Upper lobe of right lung (tissue), 1 donor: ENCODE data around the gene ERVW-1. TPM values are rescaled to one million over a fixed set of nuclear protein-coding genes. Genes with fewer than 3 reads are reported as not detected.

Source experiments
- ATAC-seq: fragments of 200-7000 bp; cut with Tn5 transposase; one replicate; pipeline ENCODE4 v1.9.1; 2020; ENCODE audit warnings: mild to moderate bottlenecking, moderate library complexity
- DNase-seq: peaks from one replicate; pipeline ENCODE4 v3.0.0-alpha.2; 2020
- H3K27ac ChIP-seq: fragments of 200-600 bp; one replicate; pipeline ENCODE4 v1.8.0; 2022
- H3K27me3 ChIP-seq: fragments of 200-600 bp; one replicate; pipeline ENCODE4 v1.8.0; 2022; ENCODE audit warnings: mild to moderate bottlenecking
- H3K36me3 ChIP-seq: fragments of 200-600 bp; one replicate; pipeline ENCODE4 v1.8.0; 2022
- H3K4me1 ChIP-seq: fragments of 200-600 bp; one replicate; pipeline ENCODE4 v1.8.0; 2022
- H3K4me3 ChIP-seq: fragments of 200-600 bp; one replicate; pipeline ENCODE4 v1.8.0; 2022; ENCODE audit warnings: mild to moderate bottlenecking
- H3K9me3 ChIP-seq: fragments of 200-600 bp; one replicate; pipeline ENCODE4 v1.8.0; 2022
- intact Hi-C: fragments of 100-400 bp; cut with DNase I; formaldehyde crosslinking; loops from one replicate; pipeline ENCODE4 v1.11.0; 2022
- total RNA-seq: library from RNA; stranded (reverse); fragmentation: NEBNext Ultra II Directional; extraction: Animal tissue kit (Norgen Biotek cat#: 25700); gene quantifications from one replicate; pipeline ENCODE4 v1.2.1, GENCODE V29; 2021
- TF ChIP-seq, protein P1 (sequence below): fragments of 200-600 bp; IDR thresholded peaks from one replicate; pipeline ENCODE4 v1.8.0; 2022; ENCODE audit warnings: antibody characterized with exemption
- donor health status: DM: no; HTN: yes; CAD: no; lungs with severe emphysema.

Gene ERVW-1
- total RNA-seq, 1 donor from 2014 or later: not detected

GRCh38 chr7:92461027-92462003 lies 16.4 kb downstream of the ERVW-1 start:
- Histone ChIP-seq H3K27me3 (no peaks in the 10 kb centered on the region), H3K9me3 (no peaks in the 10 kb centered on the region), H3K4me3 (no peak overlapping the region), H3K27ac (no peak overlapping the region), H3K4me1 (no peaks in the 10 kb centered on the region), H3K36me3 (peaks cover 28% of the 10 kb centered on the region)
- DNase-seq (no peak), ATAC-seq (peak; percentile 78)
- TF ChIP-seq, protein P1, sequence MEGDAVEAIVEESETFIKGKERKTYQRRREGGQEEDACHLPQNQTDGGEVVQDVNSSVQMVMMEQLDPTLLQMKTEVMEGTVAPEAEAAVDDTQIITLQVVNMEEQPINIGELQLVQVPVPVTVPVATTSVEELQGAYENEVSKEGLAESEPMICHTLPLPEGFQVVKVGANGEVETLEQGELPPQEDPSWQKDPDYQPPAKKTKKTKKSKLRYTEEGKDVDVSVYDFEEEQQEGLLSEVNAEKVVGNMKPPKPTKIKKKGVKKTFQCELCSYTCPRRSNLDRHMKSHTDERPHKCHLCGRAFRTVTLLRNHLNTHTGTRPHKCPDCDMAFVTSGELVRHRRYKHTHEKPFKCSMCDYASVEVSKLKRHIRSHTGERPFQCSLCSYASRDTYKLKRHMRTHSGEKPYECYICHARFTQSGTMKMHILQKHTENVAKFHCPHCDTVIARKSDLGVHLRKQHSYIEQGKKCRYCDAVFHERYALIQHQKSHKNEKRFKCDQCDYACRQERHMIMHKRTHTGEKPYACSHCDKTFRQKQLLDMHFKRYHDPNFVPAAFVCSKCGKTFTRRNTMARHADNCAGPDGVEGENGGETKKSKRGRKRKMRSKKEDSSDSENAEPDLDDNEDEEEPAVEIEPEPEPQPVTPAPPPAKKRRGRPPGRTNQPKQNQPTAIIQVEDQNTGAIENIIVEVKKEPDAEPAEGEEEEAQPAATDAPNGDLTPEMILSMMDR: peak; percentile 71
- intact Hi-C loops: no loop called here

GRCh38 chr7:92460510-92460909 lies 17.2 kb downstream of the ERVW-1 start:
- H3K36me3 ChIP-seq: peaks cover 36% of the 10 kb centered on the region
- DNase-seq: no peak
- no peaks in the 10 kb centered on the region for H3K27me3 ChIP-seq
- no peak overlapping the region for H3K4me3 ChIP-seq
- H3K27ac ChIP-seq: no peak overlapping the region
- ATAC-seq: no peak
- TF ChIP-seq, protein P1: no peak
- H3K9me3 ChIP-seq: no peaks in the 10 kb centered on the region
- intact Hi-C loops: no loop called here
- no peaks in the 10 kb centered on the region for H3K4me1 ChIP-seq

DNA sequence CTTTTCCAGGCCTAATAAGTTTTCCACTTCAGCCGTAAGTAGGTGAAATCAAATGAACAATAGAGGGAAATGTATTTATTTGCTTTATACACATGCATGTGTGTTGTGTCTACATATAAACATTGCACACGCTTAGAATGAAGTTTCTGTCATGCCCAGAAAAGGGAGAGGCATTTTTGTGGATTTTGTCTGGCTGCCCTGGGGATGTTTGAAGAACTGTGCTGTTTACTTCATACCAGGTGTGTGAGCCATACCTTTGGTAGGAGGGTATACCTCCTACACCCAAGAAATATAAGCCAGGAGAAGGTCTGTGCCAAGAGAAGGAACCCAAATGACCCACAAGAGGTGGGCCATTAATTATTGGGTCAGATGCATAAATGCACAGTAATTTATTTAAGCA lies 17.6 kb downstream of the ERVW-1 start:
- H3K4me1 ChIP-seq: no peaks in the 10 kb centered on the region
- H3K36me3 ChIP-seq: peaks cover 40% of the 10 kb centered on the region
- H3K27ac ChIP-seq: no peak overlapping the region
- ATAC-seq: no peak
- H3K4me3 ChIP-seq: no peak overlapping the region
- DNase-seq: no peak
- H3K9me3 ChIP-seq: no peaks in the 10 kb centered on the region
- intact Hi-C loops: no loop called here
- TF ChIP-seq, protein P1: no peak
- no peaks in the 10 kb centered on the region for H3K27me3 ChIP-seq

DNA sequence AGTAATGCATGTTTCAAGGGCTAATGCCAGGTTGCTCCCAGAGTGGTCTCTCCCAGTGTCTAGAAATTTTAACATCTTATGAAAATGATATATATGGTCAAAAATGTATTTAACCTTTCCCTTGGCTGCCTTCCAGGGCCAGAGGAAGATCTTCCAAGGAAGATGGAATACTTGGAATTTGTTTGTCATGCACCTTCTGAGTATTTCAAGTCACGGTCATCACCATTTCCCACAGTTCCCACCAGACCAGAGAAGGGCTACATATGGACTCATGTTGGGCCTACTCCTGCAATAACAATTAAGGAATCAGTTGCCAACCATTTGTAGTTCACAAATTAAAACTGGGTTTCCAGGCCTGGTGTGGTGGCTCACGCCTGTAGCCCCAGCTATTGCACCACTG lies 21.5 kb downstream of the ERVW-1 start:
- no peaks in the 10 kb centered on the region for H3K9me3 ChIP-seq
- H3K4me1 ChIP-seq: no peaks in the 10 kb centered on the region
- DNase-seq: no peak
- H3K4me3 ChIP-seq: no peak overlapping the region
- H3K27me3 ChIP-seq: no peaks in the 10 kb centered on the region
- TF ChIP-seq, protein P1: no peak
- peaks cover 73% of the 10 kb centered on the region for H3K36me3 ChIP-seq
- H3K27ac ChIP-seq: no peak overlapping the region
- ATAC-seq: no peak
- intact Hi-C loops: no loop called here

GRCh38 chr7:92451645-92452044 lies 26.1 kb downstream of the ERVW-1 start:
- DNase-seq: no peak
- intact Hi-C loops: no loop called here
- Histone ChIP-seq H3K36me3 (peaks cover 78% of the 10 kb centered on the region), H3K4me1 (peaks cover 17% of the 10 kb centered on the region), H3K9me3 (no peaks in the 10 kb centered on the region), H3K27me3 (no peaks in the 10 kb centered on the region), H3K4me3 (no peak overlapping the region), H3K27ac (no peak overlapping the region)
- ATAC-seq: no peak
- TF ChIP-seq, protein P1: no peak
